ENCODE data around the gene RGS19.
"Not testable (repeated sequence)": the region's sequence is repeated elsewhere in the genome, so short reads cannot be mapped to it uniquely, and the experiment has no call there.

Gene RGS19, protein sequence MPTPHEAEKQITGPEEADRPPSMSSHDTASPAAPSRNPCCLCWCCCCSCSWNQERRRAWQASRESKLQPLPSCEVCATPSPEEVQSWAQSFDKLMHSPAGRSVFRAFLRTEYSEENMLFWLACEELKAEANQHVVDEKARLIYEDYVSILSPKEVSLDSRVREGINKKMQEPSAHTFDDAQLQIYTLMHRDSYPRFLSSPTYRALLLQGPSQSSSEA

GRCh38 chr20:64079273-64080012 is at the start of gene RGS19:
Gene RGS19, minus strand, starts transcription at chr20:64079518. Its CDS starts 2,632 bp downstream, at chr20:64076886.
- peak; percentile 91 for DNase-seq

DNA sequence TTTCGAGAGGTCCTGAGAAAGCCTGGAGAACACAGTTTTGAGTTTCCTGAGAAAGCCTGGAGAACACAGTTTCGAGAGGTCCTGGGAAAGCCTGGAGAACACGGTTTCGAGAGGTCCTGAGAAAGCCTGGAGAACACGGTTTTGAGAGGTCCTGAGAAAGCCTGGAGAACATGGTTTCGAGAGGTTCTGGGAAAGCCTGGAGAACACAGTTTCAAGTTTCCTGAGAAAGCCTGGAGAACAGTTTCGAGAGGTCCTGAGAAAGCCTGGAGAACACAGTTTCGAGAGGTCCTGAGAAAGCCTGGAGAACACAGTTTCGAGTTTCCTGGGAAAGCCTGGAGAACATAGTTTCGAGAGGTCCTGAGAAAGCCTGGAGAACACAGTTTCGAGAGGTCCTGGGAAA is 44.2 kb upstream of the RGS19 start:
- not testable (repeated sequence) for DNase-seq

DNA sequence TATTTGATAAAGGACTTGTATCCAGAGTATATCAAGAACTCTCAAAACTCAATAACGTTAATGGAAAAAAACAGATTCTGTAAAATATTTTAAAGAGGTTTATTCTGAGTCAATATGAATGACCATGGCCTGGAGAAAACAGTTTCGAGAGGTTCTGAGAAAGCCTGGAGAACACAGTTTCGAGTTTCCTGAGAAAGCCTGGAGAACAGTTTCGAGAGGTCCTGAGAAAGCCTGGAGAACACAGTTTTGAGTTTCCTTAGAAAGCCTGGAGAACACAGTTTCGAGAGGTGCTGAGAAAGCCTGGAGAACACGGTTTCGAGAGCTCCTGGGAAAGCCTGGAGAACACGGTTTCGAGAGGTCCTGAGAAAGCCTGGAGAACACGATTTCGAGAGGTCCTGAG is 43.6 kb upstream of the RGS19 start:
- DNase-seq, result not testable (repeated sequence)

DNA sequence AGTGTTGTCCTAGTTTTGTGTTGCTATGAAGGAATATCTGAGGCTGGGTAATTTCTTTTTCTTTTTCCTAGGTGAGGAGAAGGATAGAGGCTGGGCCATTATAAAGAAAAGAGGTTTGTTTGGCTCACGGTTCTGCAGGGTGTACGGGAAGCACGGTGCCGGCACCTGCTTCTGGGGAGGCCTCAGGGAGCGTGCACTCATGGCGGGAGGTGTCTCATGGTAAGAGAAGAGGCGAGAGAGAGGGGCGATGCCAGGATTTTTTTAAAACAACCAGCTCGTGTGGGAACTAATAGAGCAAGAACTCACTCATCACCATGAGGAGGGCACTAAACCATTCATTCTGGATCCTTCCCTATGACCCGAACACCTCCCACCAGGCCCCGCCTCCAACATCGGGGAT is 42.3 kb upstream of the RGS19 start:
- DNase-seq, result no peak

DNA sequence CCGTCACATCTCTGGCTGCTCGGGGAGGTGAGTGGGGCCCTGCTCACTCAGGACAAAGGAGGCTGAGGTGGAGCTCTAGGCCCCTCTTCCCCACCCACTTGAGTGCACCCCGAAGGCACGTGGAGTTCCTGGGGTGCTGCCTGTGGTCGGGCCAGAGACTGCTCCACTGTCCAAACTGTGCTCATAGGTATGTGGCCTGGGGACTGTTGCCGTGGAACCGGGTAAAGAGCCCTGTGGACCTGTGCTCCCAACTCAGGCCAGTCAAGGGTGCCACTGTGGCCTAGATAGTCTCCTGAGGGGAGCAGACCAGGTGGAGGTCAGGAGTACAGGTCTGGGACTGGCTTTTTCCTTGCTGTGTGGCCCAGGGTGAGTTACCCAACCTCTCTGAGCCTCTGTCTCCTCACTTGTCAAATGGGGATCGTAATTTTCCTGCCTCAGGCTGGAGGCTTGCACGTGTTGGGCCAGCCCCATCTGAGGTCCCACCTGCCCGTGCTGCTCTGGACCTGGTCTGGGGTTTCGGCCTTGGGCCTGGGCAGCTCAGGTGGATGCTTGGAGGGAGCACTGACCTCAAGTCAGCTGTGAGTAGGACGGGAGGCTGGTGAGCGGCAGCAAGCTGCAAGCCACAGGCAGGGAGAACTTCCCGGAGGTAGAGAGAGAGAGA is 40.5 kb upstream of the RGS19 start:
- no peak for DNase-seq

DNA sequence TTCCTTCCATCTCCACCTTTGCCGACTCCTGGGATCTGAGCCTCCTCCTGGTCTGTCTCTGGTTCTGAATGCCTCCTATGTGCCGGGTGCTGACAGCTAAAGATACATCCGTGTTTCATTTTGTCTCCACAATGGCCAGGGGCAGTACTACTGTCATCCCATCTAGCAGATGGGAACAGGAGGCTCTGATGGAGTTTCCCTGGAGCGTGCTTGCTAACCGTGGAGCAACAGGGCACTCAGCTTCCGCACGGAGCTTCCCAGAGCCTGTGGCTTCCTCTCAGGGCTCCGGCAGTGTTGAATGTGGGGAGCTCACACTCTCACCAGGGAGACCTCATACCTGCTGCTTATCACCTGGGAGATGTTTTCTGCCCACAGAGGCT is 40.0 kb upstream of the RGS19 start:
- no peak for DNase-seq

DNA sequence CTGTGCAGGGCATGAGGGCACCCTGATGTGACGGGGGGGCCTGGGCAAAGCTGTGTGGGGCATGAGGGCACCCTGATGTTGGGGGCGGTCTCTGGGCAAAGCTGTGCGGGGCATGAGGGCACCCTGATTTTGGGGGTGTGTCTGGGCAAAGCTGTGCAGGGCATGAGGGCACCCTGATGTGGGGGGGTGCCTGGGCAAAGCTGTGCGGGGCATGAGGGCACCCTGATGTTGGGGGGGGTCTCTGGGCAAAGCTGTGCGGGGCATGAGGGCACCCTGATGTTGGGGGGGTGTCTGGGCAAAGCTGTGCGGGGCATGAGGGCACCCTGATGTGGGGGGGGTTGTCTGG is 38.1 kb upstream of the RGS19 start:
- not testable (repeated sequence) for DNase-seq

GRCh38 chr20:64116541-64117431 is 37.5 kb upstream of the RGS19 start:
- DNase-seq, result no peak

- no peak for DNase-seq
Observed at GRCh38 chr20:64116016-64116415, 36.7 kb upstream of the RGS19 start.

GRCh38 chr20:64115171-64115911 is 36.0 kb upstream of the RGS19 start:
- no peak for DNase-seq

- no peak for DNase-seq
Observed at GRCh38 chr20:64114356-64114971, 35.1 kb upstream of the RGS19 start.

DNA sequence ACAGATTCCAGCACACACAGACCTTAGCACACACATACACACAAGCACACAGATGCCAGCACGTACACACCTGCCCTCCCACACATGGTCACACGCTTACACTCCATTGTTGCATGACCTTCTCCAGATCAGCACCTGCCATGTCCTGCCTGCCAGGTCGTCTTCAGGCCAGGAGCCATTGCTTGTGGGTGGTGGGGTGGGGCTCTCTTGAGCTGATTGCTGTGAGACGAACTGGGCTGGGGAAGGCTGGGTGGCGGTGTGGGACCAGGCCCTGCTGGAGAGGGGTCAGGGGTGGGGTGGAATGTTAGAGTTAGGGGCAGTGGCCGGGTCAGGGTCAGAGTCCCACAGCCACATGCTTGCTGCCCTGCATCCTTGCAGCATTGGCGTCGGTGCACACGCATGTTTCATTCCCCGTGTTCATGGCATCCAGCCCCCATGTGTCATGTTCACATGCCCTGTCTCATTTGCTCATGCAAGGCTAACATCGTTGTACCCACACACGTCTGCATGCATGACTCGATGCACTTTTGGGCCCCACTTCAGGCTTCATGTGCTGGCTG is 34.6 kb upstream of the RGS19 start:
- DNase-seq, result no peak

- DNase-seq, result no peak
Observed at GRCh38 chr20:64113444-64113775, 34.1 kb upstream of the RGS19 start.

DNA sequence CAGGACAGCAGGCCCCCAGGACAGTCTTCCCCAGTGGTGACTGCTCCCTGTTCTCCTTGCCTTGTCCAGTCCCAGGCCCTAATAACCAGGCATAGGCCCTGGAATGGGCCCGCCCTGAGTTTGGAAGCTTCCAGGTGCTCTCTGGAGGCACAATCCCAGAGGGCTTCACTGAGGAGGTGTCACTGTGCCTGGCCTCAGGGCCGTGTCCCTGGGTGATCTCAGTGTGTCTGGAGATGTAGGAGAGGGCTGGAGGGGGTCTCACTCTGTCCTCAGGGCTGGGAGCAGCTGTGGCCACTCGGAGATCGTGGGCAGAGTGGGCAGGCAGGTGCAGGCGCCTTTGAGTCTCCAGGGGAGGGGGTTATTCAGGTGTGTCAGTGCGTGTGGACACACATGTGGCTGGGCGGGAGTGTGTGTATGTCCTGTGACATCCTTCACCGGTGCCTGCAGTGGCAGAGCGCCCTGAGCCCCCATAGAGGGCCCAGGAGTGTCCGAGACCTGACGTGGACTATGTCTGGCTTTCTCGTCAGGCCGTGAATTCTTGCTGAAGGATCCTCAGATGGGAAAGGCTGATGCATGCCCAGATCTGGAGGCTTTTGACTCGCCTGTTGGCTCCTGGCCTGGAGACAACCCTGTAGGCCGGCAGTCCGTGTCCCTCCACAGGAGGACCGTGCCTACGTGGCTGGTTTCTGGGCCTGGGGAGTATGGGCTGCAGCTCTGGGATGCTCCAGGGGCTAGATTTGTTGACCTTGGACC is 33.5 kb upstream of the RGS19 start:
- DNase-seq, result no peak

DNA sequence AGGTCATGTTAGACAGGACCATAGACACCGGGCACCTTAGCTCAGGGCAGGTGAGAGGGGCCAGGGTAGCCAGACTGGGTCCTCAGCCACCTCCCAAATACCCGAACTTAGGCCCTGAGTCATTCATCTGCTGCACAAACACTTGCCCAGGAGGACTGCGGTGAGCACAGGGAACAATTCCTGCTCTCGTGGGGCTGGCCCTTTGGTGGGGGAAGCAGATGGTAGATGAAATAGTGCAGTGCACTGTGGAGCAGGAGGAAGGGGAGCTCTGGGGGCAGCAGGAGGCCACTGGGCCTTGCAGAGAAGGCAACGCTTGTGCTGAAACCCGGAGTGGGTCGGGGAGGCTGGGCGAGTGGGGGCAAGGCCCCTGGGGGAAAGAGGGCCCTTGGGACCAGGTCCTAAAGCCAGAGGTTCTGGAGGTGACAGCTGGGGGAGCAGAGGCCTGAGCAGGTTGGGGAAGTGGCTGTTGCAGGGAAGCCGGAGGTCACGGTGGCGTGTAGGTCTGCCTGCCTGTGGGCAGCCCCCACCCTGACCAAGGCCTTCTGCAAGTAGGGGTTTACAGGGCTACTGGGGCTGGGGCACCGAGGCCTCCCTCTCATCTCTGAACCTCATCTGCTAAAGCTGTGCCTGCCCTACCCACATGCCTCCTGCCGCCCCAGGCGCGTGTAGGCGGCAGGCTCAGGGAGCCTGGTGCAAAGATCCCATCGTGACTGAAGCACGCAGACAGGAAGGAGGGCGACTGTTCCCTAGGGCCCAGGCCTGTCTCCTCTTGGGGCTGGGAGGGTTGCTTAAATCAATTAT is 32.7 kb upstream of the RGS19 start:
- peak; percentile 46 for DNase-seq

GRCh38 chr20:64110411-64111068 is 31.2 kb upstream of the RGS19 start:
- DNase-seq, result no peak

- DNase-seq, result no peak
Observed at GRCh38 chr20:64109831-64110391, 30.6 kb upstream of the RGS19 start.

DNA sequence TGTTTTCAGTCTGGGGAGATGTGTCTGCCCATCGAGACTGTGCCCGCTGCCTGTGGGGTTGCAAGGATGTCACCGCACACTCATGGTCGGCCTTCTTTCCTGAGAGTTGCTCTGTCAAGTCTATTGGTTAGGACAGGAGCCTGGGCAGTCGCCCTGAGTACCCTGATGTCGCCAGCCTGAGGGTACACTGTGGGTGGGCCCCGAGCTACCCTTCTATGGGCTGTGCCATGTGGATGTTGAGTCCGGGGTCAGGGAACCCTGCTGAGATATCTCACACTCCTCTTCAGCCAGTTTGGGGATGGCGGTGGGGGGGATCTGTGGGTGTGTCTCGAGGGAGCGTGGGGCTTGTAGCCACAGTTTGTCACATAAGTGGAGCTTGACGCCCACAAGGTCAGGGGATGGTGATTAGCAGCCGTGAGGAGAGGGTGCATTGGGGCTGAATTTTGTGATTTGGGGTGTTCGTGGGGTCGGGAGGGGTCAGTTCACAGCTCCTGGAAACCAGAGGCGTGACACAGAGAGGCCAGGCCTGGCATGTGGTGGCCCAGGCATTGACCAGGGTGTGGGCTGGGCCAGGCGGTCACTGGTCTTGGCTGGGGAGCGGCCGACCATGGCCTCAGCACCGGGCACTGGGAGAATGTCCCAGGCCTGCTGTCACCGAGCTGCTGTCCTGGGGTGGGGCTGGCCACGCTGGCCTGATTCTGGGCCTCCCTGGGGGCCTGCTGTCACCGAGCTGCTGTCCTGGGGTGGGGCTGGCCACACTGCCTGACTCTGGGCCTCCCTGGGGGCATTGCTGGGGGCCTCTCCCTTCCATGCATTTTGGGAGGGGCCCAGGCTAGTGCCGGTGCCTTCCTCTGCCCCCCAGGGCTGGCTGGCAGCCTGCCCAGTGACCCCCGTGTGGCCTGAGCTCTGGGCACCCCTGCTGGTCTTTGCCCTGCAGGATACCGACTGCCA is 29.7 kb upstream of the RGS19 start:
- DNase-seq, result no peak

All from hematopoietic multipotent progenitor cell treated with erythropoietin and hydrocortisone succinate and interleukin-3 and kit ligand, for 4 days (in vitro differentiated cells).